OCI-LY1 (cell line): ENCODE measurements around the gene CREB3L2.

Source experiments
- H2AFZ ChIP-seq: fragments of 200-600 bp; sonication (generic), shearing (Covaris generic); 2 replicates; pipeline ENCODE4 v1.6.0; 2014; ENCODE audit warnings: antibody characterized with exemption, mild to moderate bottlenecking, low read length
- H3F3A ChIP-seq: fragments of 200-600 bp; sonication (generic), shearing (Covaris generic); 2 replicates; pipeline ENCODE4 v1.6.0; 2014; ENCODE audit warnings: mild to moderate bottlenecking, antibody characterized with exemption, low read length, moderate library complexity; ENCODE audit not compliant: insufficient read depth
- H3K27ac ChIP-seq: fragments of 200-600 bp; sonication (generic); 2 replicates; pipeline ENCODE4 v1.5.1; 2014; ENCODE audit warnings: low read length, mixed run types, mild to moderate bottlenecking, low read depth; ENCODE audit not compliant: poor library complexity, severe bottlenecking
- H3K27me3 ChIP-seq: fragments of 200-600 bp; sonication (generic); 2 replicates; pipeline ENCODE4 v1.6.0; 2014; ENCODE audit warnings: antibody characterized with exemption, mild to moderate bottlenecking, low read length, moderate library complexity; ENCODE audit not compliant: insufficient read depth
- H3K36me3 ChIP-seq: fragments of 200-600 bp; sonication (generic); 2 replicates; pipeline ENCODE4 v1.6.1; 2014; ENCODE audit warnings: mild to moderate bottlenecking, antibody characterized with exemption, low read length, moderate library complexity, mixed read lengths; ENCODE audit not compliant: insufficient read depth
- H3K4me1 ChIP-seq: fragments of 200-600 bp; sonication (generic); 2 replicates; pipeline ENCODE4 v1.5.1; 2014; ENCODE audit warnings: mild to moderate bottlenecking, low read length, moderate library complexity; ENCODE audit not compliant: insufficient read depth, severe bottlenecking
- H3K4me2 ChIP-seq: fragments of 200-600 bp; sonication (generic), shearing (Covaris generic); 2 replicates; pipeline ENCODE4 v1.6.1; 2014; ENCODE audit warnings: low read length
- H3K4me3 ChIP-seq: fragments of 200-600 bp; sonication (generic); 2 replicates; pipeline ENCODE4 v1.5.1; 2014; ENCODE audit warnings: low read length, low read depth, mild to moderate bottlenecking, mixed read lengths; ENCODE audit not compliant: poor library complexity, severe bottlenecking
- H3K79me2 ChIP-seq: fragments of 200-600 bp; shearing (Covaris generic); 2 replicates; pipeline ENCODE4 v1.6.1; 2016; ENCODE audit warnings: mixed run types, low read length, mixed read lengths; ENCODE audit not compliant: insufficient read depth
- H3K9ac ChIP-seq: fragments of 200-600 bp; sonication (generic), shearing (Covaris generic); 2 replicates; pipeline ENCODE4 v1.6.1; 2014; ENCODE audit warnings: mild to moderate bottlenecking, low read length, mixed read lengths
- H3K9me2 ChIP-seq: fragments of 200-600 bp; sonication (generic), shearing (Covaris generic); 2 replicates; pipeline ENCODE4 v1.6.1; 2014; ENCODE audit warnings: low read depth, mild to moderate bottlenecking, low read length, mixed read lengths
- H3K9me3 ChIP-seq: fragments of 200-600 bp; shearing (Covaris generic); 2 replicates; pipeline ENCODE4 v1.6.1; 2014; ENCODE audit warnings: low read length, mixed read lengths
- H4K20me1 ChIP-seq: fragments of 200-600 bp; sonication (generic), shearing (Covaris generic); 2 replicates; pipeline ENCODE4 v1.6.0; 2016; ENCODE audit warnings: mild to moderate bottlenecking, low read length; ENCODE audit not compliant: insufficient read depth
- EZH2 ChIP-seq: fragments of 200-600 bp; sonication (generic), shearing (Covaris generic); IDR thresholded peaks from 2 replicates; pipeline ENCODE4 v1.8.0; 2017; ENCODE audit warnings: borderline replicate concordance, mixed run types, mild to moderate bottlenecking, antibody characterized with exemption, low read length, moderate library complexity, mixed read lengths
- TF ChIP-seq, protein P1 (sequence below): fragments of 200-600 bp; sonication (generic), shearing (Covaris generic); IDR thresholded peaks from 2 replicates; pipeline ENCODE4 v1.5.1; 2017; ENCODE audit warnings: mild to moderate bottlenecking, antibody characterized with exemption, low read length, moderate library complexity, mixed read lengths

CREB3L2 gene

DNA sequence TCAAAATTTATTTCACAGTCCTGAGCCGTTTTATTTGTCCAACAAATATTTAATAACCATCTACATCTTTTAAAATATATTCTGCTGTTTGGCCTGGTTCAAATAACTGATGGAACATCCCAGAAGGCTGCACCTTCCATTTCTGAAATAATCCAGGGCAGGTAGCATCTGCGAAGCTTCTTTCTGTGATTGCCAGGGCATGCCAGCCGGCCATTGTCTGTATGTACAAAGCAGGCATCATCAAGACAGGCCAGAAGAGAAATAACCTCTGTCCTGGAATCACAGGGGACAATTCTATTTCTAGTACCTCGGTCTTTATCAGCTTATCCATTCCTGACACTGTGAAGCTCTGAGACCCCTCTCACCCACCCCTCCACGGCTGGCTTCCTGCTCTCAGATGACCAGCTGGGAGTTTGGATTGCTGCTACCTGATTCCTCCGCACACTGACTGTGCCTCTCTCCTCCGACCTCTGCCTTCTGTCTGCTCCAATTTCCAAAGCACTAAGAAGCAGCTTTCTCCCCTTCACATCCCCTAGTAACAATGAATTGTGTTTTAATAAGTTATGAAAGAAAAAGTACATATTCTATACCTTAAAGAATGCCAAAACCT lies 163.1 kb downstream of the CREB3L2 start:
- no peaks in the 10 kb centered on the region for H3F3A ChIP-seq
- no peak overlapping the region for H3K4me2 ChIP-seq

DNA sequence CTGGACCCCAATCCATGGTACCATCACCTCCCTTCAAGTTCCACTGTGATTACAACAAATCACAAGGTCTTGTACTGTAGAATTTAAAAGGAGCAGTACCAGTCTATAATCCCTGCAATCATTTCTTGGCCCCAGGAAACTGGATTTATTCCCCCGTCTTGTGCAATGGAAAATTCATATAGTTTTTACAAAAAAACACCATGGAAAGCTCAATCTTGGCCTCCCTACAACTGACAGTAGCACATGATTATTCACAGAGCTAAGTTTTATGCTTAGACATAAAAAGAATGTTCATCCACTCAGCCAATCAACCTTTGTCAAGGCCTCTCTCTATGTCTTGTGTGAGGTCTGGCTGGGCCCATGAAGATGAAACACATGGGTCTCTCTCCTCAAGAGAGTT lies 165.3 kb downstream of the CREB3L2 start:
- Histone ChIP-seq H3K27ac (no peak overlapping the region), H3K79me2 (no peaks in the 10 kb centered on the region), H4K20me1 (no peaks in the 10 kb centered on the region), H3K9me3 (peaks cover 3% of the 10 kb centered on the region; the same call in 1 of the 2 replicates), H3K4me3 (no peak overlapping the region), H3K4me2 (no peak overlapping the region), H3K9me2 (no peaks in the 10 kb centered on the region), H3K4me1 (no peaks in the 10 kb centered on the region), H3K27me3 (no peaks in the 10 kb centered on the region), H3K9ac (no peak overlapping the region), H3F3A (no peaks in the 10 kb centered on the region), H3K36me3 (no peaks in the 10 kb centered on the region), H2AFZ (no peak overlapping the region)
- TF ChIP-seq, protein P1, sequence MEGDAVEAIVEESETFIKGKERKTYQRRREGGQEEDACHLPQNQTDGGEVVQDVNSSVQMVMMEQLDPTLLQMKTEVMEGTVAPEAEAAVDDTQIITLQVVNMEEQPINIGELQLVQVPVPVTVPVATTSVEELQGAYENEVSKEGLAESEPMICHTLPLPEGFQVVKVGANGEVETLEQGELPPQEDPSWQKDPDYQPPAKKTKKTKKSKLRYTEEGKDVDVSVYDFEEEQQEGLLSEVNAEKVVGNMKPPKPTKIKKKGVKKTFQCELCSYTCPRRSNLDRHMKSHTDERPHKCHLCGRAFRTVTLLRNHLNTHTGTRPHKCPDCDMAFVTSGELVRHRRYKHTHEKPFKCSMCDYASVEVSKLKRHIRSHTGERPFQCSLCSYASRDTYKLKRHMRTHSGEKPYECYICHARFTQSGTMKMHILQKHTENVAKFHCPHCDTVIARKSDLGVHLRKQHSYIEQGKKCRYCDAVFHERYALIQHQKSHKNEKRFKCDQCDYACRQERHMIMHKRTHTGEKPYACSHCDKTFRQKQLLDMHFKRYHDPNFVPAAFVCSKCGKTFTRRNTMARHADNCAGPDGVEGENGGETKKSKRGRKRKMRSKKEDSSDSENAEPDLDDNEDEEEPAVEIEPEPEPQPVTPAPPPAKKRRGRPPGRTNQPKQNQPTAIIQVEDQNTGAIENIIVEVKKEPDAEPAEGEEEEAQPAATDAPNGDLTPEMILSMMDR, result no peak
- no peak for TF ChIP-seq EZH2

More for the DNA sequence above, 163.1 kb downstream of the CREB3L2 start:
- H3K9me3 ChIP-seq, result no peaks in the 10 kb centered on the region
- no peak overlapping the region for H2AFZ ChIP-seq
- TF ChIP-seq, protein P1, result no peak
- no peak for TF ChIP-seq EZH2
- H3K4me1 ChIP-seq, result no peaks in the 10 kb centered on the region
- no peaks in the 10 kb centered on the region for H3K79me2 ChIP-seq
- no peaks in the 10 kb centered on the region for H4K20me1 ChIP-seq
- H3K27me3 ChIP-seq, result no peaks in the 10 kb centered on the region
- no peak overlapping the region for H3K4me3 ChIP-seq
- H3K36me3 ChIP-seq, result no peaks in the 10 kb centered on the region
- no peak overlapping the region for H3K27ac ChIP-seq
- no peaks in the 10 kb centered on the region for H3K9me2 ChIP-seq
- H3K9ac ChIP-seq, result no peak overlapping the region

DNA sequence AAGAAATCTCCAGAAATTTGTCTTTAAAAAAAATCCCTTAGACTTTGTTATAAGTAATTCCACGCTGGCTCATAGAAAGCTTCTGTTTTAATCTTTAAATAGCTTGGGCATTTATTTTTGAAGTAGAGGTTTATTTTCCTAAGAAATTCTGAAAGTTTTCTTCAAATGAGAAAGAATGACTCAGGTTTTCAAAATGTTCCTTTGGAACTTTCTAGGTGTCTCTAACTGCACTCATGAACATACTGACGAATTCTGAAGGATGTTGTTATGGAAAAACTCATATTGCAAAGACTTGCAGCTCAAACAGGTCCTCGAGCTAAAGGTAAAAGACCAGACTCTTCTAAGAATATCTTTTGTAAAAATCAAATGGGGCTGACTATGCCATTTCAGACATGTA lies 165.8 kb downstream of the CREB3L2 start:
- Histone ChIP-seq H3K9me3 (peaks cover 3% of the 10 kb centered on the region; the same call in 1 of the 2 replicates), H3K36me3 (no peaks in the 10 kb centered on the region), H3K4me1 (no peaks in the 10 kb centered on the region), H3K27me3 (no peaks in the 10 kb centered on the region), H4K20me1 (no peaks in the 10 kb centered on the region), H3K9ac (no peak overlapping the region), H3K9me2 (no peaks in the 10 kb centered on the region), H3F3A (no peaks in the 10 kb centered on the region), H3K4me3 (no peak overlapping the region), H3K79me2 (no peaks in the 10 kb centered on the region), H2AFZ (no peak overlapping the region), H3K27ac (no peak overlapping the region), H3K4me2 (no peak overlapping the region)
- TF ChIP-seq, protein P1, result no peak
- no peak for TF ChIP-seq EZH2
